T47D (cell line): Measurements from ENCODE around the gene TMEM35B.

Experiments
- DNase-seq, 2 experiments: peaks; one replicate each; pipeline versions ENCODE4 v3.0.0 to v3.0.0-alpha.2; 2011 to 2012; ENCODE audit warnings: low read depth in 1 of 2, low spot score in 1 of 2
- JUND ChIP-seq: IDR thresholded peaks from 2 replicates; pipeline ENCODE4 v1.6.1; 2012; ENCODE audit warnings: low read depth
- in situ Hi-C: cut with HindIII; loops from 2 replicates; pipeline ENCODE4 v1.10.0; 2016; ENCODE audit warnings: low sequenced_read_pairs, low pct_unique_long_range_greater_than_20kb

The TMEM35B gene

DNA sequence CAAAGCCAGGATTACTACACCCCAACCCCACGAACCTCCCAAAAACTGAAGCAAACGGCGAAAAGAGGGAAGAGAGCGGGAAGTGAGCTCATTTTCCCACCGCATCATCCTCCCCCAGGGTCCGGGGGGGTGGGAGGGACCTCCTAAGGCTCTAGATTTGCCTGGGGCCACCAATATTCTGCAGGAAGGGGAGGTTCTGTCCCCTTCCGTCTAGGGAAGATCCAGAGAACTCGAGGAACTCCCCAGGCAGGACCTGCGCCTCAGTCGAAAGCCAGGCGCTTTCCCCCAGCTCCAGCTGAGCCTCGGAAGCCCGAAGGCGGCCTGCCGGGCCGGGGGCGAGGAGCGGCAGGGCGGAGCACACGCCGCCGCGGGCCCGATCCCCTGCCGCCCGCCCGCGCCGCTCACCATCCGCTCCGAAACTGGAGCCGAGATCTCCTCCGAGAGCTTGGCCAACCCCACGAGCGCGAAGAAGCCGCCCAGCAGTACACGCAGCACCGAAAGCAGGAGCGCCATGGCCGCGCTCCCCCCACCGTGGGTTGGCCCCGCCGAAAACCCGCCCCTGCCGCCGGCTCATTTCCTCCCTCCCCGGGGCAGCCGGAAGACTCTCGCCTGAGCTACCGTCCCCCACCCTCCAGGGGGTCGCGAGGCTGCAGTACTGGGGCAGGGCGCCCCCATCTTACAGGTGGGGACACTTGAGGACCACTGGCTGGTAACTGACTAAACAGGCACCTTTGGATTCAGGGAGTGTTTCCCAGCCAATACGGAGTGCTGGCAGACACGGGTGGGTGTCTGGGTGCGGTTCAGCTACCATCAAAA lies at the start of gene TMEM35B:
TSS of gene TMEM35B (minus strand) at position 555 of the 816 bp plus-strand sequence. CDS start at position 513, 42 bp downstream.
- TF ChIP-seq JUND, result no peak
- DNase-seq, result peak; percentile 42 to 53
- in situ Hi-C loops, result no loop called here

DNA sequence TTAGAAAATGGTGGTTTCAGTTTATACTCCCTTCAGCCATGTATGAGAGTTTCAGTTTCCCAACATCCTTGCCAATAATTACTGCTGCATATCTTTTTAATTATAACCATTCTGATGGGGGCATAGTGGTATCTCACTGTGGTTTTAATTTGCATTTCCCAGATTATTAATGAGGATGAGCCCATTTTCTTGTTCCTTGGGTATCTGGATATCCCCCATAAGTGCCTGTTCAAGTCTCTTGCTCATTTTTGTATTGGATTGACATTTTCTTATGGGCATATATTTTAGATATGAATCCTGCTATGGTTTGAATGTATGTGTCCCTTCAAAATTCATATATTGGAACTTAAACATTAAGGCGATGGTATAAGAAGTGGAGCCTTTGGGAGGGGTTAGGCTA lies 48.2 kb upstream of the TMEM35B start:
- no peak for DNase-seq
- no peak for TF ChIP-seq JUND
- in situ Hi-C loops, result no loop called here

GRCh38 chr1:35032384-35032739 lies 47.2 kb upstream of the TMEM35B start:
- DNase-seq, result no peak
- in situ Hi-C loops, result no loop called here
- TF ChIP-seq JUND, result no peak

GRCh38 chr1:35030756-35031446 lies 45.8 kb upstream of the TMEM35B start:
- peak in 1 of 2 experiments; percentile 24 for DNase-seq
- no peak for TF ChIP-seq JUND
- in situ Hi-C loops, result no loop called here

DNA sequence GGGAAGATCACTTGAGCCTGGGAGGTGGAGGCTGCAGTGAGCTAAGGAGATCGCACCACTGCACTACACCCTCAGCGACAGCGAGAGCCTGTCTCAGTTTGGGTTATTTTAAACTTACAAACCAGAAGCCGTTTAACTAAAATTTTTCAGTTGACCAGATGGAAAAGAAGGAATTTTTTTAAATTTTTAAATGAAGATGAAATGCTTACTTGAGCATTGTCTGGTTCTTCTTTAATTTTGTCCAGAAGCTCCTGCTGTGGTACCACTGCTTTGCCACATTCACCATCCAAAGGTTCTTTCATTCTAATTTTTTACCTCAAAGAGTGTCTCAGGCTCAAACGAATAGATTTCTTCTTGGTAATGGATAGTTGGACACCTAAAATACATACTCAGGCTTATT lies 45.2 kb upstream of the TMEM35B start:
- in situ Hi-C loops, result no loop called here
- DNase-seq, result no peak
- TF ChIP-seq JUND, result no peak

DNA sequence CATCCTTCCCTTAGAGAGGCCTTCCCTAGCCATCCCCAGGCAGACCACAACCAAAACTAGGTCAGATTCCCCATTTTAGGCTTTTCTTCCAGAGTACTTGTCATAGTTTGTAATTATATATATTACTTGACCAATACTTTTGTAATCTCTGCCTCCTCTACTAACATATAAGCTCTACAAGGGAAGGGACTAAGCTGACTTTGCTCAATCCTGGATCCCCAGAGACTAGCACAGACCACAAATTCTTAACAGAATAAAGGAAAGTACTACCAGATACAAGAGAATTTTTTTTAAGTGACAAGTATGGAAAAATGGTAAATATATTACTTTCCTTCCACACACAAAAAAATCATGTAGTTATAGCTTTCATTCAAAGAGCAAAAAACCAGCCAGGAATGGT lies 44.6 kb upstream of the TMEM35B start:
- DNase-seq, result no peak
- TF ChIP-seq JUND, result no peak
- in situ Hi-C loops, result no loop called here

GRCh38 chr1:35016406-35016805 lies 31.3 kb upstream of the TMEM35B start:
- no peak for TF ChIP-seq JUND
- DNase-seq, result no peak
- in situ Hi-C loops, result no loop called here

DNA sequence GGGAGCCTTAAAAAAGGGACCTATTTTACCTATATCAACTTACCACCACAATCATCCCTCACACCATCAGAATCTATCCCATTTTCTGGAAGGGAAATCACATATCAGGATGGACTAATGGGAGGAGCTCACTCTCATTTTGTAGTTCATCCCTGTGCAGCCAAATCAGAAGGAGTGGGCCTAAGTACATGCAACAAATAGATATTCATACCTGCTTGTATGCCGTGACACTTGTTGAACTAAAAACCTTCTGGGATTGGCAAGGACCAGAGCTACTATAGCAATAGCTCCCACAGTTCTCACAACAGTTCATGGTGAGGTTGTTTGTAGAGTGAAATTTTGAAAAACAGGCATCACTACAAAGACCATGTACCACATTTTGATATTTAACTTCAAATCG lies 29.3 kb upstream of the TMEM35B start:
- no peak for DNase-seq
- TF ChIP-seq JUND, result no peak
- in situ Hi-C loops, result no loop called here

GRCh38 chr1:35005711-35006110 lies 20.6 kb upstream of the TMEM35B start:
- in situ Hi-C loops, result no loop called here

GRCh38 chr1:35001743-35002142 lies 16.6 kb upstream of the TMEM35B start:
- no peak for DNase-seq

More at GRCh38 chr1:35005711-35006110, 20.6 kb upstream of the TMEM35B start:
- no peak for TF ChIP-seq JUND
- no peak for DNase-seq

GRCh38 chr1:34994878-34995277 lies 9.7 kb upstream of the TMEM35B start:
- DNase-seq, result no peak
- TF ChIP-seq JUND, result no peak
- in situ Hi-C loops, result no loop called here

More at GRCh38 chr1:35001743-35002142, 16.6 kb upstream of the TMEM35B start:
- in situ Hi-C loops, result no loop called here
- TF ChIP-seq JUND, result no peak

GRCh38 chr1:34988581-34988980 lies 3.4 kb upstream of the TMEM35B start:
- no peak for DNase-seq
- in situ Hi-C loops, result no loop called here
- no peak for TF ChIP-seq JUND

DNA sequence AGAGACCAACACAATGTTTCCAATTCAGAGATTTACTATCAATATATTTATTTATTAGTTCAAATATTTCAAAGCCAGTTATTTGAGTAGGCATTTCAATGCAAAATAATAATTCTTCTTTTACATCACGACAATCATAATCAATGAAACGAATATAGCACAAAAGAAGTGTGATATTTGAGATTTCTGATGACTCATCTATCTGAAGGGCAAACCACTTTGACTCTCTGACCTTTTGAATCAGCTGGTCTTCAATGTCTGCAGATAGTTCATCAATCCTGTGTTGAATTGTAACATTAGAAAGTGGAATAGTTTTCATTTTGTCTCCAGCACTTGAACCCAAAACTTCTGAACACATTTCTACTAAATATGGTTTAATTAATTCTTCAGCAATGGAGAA lies 3.0 kb upstream of the TMEM35B start:
- no peak for DNase-seq
- in situ Hi-C loops, result no loop called here
- no peak for TF ChIP-seq JUND
